SW 1271 (cell line): ENCODE data around the gene SULT1A1.
"Not testable (repeated sequence)": the region's sequence is repeated elsewhere in the genome, so short reads cannot be mapped to it uniquely, and the experiment has no call there.

Source experiments
- DNase-seq, 2 experiments: peaks; one replicate each; lab custom pipeline; 2025; lab: John Stamatoyannopoulos, UW

Gene SULT1A1

DNA sequence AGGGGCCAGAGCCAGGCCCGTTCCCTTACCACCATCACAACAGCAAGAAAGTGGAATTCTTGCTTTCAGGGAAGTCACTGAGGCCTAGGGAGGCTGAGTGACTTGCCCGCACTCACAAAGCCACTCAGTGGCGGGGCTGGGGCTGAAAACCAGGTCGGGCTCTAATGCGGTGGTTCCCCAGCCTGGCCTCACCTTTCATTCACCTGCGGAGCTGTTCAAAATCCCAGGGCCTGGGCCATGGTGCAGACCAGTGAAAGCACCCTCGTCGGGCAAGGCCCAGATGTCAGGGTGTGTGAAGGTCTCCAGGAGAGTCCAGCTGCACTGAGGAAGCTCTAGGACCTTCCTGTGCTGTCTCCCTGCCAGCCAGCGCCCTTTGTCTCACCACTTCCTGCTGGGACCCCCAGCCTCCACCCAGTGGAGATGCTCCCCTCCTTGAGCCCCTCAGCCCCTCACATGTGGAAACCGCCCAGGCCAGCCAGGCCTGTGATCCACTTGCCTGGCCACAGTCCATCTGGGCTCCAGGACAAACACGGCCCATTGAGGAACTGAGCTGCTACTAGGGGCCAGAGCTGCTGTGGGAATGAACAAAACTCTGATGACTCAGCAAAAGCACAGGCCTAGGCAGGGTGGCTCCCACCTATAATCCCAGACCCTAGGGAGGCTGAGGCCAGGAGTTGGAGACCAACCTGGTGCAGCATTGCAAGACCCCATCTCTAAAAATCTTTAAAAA, 812 bp downstream of the SULT1A1 start:
- DNase-seq, result not testable (repeated sequence)

DNA sequence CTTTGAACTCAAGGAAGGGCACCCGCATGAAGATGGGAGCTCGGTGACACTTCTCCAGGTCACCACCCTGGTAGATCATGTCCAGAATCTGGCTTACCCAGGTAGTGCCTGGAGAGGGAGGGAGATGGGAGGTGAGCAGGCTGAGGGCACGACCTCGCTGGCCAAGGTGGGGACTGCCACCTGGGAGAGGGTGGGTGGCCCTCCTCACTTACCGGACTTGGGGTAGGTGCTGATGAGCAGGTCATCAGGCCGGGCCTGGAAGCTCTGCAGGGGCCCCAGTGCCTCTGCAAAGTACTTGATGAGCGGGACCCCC, 1.4 kb downstream of the SULT1A1 start:
- DNase-seq, result not testable (repeated sequence)

DNA sequence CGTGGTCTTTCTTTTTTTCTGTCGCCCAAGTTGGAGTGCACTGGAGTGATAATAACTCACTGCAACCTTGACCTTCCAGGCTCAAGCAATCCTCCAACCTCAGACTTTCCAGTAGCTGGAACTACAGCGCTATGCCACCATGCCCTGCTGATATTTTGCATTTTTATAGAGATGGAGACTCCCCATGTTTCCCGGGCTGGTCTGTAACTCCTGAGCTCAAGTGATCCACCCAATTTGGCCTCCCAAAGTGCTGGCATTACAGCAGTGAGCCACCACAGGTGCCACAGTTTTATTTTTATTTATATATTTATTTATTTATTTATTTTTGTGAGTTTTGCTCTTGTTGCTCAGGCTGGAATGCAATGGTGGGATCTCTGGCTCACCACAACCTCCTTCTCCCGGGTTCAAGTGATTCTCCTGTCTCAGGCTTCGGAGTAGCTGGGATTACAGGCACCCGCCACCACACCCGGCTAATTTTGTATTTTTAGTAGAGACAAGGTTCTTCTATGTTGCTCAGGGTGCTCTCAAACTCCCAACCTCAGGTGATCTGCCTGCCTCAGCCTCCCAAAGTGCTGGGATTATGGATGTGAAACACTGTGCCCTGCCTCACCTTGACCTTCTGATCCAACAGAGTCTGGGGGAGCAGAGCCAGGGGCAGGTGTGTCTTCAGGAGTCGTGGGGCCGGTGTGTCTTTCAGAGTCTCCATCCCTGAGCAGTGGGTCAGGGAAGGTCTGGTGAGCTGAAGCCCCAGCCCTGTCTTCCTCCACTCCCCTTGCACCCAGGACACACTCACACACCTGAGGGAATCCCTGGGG, 2.0 kb downstream of the SULT1A1 start:
- not testable (repeated sequence) for DNase-seq

DNA sequence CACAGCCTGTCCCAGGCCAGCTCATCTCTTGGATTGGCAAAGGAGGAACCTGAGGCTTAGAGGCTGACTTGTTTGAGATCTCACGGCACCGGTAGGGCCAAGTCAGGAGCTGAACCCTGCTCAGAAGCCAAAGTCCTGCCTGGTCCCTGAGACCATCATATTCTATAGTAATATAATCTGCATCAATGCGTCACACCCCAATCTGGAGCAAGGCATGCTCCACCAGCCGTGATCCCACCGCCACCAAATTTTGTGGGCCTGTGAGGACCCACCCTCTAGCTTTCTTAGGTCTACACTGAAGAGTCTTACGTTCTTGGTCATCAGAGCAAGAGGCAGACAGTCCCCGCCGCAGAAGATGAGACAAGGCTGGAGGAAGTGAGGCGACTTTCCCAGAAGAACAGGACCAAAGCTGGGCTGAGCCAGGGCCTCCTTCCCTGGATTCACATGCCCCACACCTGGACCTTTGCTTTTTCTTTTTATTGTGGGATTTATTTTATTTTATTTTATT, 2.7 kb downstream of the SULT1A1 start:
- DNase-seq, result no peak

DNA sequence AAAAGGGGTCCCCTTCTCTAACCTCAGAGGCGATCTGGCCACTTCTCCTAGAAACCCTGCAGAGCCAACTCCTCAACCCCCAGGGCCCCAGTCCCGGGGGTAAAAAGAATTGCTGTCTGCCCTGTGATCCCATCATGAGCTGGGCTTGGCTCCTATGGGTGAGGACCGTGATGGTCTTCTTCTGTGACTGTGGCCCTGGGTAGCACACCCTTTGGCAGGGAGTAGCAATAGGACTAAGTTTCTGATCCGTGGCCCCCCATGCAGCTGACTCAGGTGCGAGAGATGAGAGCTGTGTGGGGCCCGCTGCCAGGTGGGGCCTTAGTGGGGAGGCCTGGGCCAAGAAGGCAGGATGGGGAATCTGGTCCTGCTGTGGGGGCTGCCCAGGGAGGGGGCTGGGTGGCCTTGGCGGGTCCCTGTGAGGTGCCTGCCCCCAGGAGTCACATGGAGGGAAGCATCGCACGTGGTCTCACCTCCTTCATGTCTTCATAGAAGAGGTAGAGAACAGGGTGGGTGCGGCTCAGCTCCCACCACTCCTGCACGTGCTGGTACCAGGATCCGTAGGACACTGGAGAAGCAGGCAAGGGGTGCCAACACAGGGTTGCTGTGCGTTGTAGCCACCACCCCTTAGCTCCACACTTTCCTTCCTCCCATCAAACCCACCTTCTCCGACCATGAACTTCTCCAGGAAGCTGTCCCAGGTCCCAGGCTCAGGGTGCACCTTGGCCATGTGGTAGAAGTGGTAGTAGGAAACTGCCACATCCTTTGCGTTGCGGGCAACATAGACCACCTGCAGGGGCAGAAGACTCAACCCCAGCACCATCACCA, 3.3 kb downstream of the SULT1A1 start:
- DNase-seq, result no peak

DNA sequence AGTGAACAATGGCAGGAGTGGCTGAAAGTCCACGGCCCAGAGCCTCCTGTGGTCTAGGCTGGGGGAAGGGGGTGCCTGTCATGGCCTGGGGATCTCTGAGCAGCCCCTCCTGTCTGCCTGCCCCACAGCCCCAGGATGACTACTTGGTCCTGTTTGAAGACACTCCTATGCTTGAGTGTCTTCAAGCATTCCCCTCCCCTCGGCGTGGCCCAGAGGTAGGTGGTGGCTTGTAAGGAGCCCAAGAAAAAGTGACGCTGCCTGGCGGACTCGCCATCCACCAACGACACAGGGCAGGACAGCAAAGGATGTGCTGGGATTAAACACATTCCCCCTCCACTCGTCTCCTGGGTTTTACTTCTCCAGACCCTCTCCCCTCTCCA, 5.7 kb downstream of the SULT1A1 start:
- DNase-seq, result no peak

DNA sequence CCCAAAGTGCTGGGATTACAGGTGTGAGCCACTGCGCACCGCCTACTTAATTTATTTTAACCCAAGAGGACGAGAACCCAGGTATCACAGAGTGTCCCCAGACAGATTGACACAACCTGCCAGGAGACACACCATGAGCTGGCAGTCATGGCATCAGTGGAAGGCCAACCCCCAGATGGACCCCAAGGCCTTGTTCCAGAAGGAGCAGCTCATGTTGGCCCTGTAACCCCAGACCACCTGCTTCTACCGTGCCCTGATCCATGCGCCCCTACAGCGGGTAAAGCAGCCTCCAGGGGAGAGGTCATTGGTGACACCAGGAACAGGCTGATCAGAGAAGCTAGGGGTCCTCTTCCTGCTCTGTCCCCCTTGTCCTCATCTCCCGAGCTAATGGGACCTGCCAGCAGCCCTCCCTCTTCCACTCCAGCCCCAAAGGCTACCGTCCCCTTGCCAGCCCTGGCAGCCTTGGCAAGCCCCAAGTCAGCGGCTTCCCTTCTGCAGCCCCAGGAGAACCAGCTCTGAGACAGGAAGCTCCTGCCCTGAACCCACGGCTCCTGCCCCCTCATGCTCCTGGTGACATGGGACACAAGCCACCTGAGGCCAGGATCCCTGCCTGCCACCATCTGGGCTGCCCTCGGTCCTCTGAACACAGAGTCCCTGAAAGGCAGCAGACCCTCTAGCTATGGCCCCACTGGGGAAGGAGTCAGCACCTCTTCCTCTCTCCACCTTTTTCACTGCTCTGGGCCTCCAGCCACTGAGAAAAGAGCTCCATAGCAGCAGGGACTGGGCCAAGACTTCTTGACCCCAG, 6.3 kb downstream of the SULT1A1 start:
- no peak for DNase-seq

DNA sequence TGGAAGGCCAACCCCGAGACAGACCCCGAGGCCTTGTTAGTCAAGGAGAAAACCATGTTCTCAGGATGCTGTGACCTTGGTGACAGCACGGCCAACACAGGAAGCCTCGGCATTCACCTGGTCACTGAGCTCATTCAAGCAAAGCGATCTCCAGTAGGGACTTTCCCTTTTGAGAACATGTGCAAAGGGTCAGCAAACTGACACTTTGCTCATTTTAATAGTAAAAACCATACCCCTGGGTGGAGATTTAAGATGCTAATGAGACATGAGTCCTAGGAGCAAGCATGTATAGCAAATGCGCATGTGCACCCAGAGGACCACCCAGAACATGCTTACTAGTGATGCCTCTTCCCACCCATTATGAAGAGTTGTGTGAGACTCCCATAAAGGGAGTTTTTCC, 7.3 kb downstream of the SULT1A1 start:
- no peak for DNase-seq

DNA sequence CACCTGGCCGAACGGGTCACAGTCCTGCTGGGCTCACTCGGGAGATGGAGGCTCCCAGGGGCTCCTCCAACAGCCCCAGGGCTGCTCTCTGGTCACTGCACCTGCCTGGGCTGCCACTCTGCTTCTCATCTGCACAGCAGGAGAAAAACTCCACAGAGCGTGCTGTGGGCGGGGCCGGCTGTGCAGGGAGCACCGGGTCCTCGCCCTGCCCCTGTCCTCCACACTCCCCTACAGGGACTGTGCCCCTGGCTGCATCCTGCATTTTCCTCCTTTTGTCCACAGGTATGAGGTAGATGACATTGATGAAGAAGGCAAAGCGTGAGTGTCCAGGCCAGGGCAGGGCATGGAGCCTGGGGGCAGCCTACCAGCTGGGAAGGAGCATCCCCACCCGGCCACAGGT, 7.8 kb downstream of the SULT1A1 start:
- DNase-seq, result not testable (repeated sequence)

DNA sequence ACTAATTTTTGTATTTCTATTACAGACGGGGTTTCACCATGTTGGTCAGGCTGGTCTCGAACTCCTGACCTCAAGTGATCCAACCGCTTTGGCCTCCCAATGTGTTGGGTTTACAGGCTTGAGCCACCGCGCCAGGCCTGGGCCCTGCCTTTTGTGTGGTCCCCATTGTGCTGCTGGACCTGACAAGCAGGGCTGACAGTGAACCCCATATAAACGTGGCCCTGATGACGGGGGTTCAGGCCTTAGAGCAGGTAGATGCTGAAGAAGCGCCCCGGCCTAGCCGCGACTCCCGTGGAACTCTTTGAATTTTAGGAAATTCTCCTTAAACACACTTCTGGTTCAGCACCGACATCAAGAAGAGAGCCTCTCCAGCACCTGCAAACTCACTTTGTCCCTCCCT, 8.3 kb downstream of the SULT1A1 start:
- DNase-seq, result not testable (repeated sequence)

DNA sequence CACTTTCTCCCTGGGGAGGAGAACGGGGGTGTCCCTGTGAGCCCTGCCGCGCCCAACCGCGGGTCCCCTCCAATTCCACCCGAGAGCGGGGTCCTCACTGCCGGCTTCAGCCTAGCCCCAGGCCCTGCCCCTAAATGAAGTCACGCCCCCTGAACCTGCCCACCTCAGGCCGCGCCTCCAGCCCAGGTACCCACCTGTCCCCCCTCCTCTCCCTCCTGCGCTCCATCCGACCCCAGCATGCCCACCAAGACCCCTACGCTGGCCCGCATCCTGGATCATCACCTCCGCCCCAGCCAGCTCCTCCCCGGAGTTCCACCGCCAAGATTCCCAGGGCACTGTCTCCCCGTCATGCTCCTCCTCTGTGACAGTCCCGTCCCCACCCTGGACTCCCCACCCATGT, 8.9 kb downstream of the SULT1A1 start:
- DNase-seq, result not testable (repeated sequence)

DNA sequence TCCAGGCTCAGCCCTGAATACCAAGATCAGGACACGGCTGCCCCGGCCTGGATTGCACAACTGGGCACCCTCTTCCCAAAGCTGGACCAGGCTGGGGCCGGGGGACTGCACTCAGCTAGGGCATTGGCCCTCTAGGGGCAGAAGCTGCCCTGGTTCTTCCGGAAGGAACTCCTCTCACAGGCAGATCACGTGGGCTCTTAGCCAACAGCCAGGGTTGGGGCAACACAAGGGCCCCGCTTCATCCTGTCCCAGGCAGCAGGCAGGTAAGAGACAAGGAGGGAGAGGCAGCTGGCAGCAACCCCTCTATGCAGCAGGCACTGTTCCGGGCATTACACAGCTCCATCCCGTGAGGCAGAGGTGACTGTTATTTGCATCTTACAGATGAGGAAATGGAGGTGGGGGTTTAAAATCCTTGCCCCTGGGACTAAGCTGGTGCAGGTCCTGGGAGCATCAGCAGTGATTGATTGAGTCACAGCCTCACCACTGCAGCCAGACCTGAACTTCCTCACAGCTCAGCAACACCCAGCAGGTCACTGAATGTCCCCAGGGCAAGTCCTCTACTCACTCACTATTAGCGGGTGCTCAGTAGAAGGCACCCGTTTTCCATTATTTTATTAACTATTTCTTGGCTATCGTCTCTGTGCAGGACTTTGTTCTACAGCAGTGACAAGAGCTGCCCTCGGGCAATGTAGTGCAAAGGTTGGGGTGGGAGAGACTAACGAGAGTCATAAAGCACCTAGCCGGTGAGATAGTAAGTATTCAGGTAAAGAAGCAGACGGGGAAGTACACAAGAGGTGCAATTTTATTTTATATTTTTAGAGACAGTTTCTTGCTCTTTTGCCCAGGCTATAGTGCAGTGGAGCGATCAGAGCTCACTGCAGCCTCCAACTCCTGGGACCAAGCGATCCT, 10.2 kb downstream of the SULT1A1 start:
- DNase-seq, result not testable (repeated sequence)

DNA sequence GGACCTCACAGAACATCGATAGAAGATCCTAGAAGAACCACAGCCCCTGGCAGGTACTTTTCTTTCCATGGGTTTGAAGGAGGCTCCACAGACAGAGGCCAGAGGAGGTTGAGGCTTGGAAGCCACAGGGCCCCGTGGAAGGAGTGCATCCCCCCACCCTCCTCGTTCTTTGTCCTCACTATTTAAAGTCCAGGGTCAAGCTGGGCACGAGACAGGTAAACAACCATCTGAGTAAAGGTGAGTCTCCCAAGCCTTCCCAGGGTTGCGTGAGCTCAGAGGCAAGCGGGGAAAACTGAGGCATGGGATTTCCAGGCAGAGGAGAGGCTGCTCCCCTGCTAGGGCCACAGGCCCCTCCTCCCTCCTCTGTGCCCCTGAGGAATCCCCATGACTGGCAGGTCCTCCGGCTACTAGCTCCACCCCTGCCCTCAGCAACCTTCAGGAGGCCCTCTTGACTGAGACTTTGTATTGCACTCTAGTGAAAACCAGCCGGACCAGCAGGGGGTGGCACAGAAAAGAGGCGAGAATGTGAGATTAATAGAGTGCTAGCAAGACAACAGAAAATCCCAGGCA, 12.1 kb downstream of the SULT1A1 start:
- DNase-seq, result no peak

DNA sequence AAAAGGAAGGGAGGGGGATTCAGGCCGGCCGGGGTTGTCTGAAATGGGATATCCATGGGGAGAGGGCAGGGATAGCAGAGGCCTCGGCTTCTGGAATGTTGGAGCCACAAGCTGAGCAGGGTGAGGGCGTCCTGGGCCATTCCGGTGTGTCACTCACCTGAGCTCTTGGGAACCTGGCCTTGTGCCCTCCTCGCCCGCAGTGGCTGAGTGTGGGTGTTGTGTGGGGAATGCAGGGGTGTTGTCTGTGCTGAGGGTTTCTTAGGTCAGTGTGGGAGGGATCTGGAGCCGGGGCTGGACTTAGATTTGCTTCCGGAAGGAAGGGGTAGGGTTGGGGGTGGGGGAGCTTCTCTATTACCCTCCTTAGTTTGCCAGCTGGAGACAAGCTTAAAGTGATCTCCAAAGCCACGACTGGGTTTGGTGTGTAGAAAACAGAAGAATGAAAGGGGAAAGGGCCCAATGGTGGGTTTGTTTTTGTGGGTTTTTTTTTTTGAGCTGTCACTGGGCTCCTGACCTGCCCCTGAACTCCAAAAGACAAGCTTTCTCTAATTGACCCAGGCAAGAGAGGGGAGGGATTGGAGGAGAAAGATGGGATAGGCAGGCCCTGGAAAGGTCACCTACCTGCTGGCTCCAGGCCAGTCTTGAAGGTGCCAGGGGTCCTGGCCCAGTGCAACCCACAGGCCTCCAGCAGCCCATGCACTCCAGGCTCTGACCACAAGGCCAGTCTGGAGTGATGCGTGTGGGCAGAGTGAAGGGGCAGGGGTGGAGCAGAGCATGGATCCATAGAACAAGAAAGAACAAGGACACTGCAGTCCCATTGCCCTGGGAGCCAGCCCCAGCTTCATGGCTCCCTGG, 12.8 kb downstream of the SULT1A1 start, which contains the start of gene SULT1A2:
Gene SULT1A2, minus strand, starts transcription at position 211 of the 852 bp plus-strand sequence. CDS start 1,120 bp downstream, outside the sequence.
- no peak for DNase-seq

DNA sequence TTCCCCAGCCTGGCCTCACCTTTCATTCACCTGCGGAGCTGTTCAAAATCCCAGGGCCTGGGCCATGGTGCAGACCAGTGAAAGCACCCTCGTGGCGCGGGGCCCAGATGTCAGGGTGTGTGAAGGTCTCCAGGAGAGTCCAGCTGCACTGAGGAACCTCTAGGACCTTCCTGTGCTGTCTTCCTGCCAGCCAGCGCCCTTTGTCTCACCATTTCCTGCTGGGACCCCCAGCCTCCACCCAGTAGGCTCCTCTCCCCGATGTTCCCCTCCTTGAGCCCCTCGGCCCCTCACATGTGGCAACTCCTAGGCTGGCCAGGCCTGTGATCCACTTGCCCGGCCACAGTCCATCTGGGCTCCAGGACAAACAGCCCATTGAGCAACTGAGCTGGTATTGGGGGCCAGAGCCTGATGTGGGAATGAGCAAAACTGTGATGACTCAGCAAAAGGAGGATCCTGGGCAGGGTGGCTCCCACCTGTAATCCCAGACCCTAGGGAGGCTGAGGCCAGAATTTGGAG, 13.7 kb downstream of the SULT1A1 start:
- no peak for DNase-seq

DNA sequence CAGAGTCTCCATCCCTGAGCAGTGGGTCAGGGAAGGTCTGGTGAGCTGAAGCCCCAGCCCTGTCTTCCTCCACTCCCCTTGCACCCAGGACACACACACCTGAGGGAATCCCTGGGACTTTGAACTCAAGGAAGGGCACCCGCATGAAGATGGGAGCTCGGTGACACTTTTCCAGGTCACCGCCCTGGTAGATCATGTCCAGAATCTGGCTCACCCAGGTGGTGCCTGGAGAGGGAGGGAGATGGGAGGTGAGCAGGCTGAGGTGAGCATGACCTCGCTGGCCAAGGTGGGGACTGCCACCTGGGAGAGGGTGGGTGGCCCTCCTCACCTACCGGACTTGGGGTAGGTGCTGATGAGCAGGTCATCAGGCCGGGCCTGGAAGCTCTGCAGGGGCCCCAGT, 14.4 kb downstream of the SULT1A1 start:
- DNase-seq, result not testable (repeated sequence)

DNA sequence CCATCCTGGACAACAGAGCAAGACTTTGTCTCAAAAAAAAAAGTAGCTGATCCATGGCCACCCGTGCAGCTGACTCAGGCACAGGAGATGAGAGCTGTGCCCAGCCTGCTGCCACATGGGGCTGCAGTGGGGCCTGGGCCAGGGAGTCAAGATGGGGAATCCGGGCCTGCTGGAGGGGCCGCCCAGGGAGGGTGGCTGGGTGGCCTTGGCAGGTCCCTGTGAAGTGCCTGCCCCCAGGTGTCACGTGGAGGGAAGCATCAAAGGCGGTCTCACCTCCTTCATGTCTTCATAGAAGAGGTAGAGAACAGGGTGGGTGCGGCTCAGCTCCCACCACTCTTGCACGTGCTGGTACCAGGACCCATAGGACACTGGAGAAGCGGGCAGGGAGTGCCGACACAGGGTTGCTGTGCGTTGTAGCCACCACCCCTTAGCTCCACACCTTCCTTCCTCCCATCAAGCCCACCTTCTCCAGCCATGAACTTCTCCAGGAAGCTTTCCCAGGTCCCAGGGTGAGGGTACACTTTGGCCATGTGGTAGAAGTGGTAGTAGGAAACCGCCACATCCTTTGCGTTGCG, 16.8 kb downstream of the SULT1A1 start:
- no peak for DNase-seq

DNA sequence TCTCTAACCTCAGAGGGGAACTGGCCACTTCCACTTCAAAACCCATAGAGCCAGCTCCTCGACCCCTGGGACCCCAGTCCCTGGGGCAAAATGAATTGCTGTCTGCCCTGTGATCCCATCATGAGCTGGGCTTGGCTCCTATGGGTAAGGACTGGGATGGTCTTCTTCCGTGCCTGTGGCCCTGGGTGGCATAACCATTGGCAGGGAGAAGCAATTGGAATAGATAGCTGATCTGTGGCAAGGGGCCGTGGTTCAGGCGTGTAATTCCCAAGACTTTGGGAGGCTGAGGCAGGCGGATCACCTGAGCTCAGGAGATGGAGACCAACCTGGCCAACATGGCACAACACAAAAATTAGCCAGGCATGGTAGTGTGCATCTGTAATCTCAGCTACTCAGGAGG, 17.3 kb downstream of the SULT1A1 start:
- no peak for DNase-seq

DNA sequence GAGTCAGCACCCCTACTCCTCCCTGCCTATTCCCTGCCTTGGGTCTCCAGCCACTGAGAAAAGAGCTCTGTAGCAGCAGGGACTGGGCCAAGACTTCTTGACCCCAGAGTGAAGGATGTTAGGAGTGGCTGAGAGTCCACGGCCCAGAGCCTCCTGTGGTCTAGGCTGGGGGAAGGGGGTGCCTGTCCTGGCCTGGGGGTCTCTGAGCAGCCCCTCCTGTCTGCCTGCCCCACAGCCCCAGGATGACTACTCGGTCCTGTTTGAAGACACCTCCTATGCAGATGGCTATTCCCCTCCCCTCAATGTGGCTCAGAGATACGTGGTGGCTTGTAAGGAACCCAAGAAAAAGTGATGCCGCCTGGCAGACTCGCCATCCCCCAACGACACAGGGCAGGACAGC, 18.5 kb downstream of the SULT1A1 start:
- DNase-seq, result no peak
